GM23248 (cell line): ENCODE results near the gene KNG1. TPM values are rescaled to one million over a fixed set of nuclear protein-coding genes. Genes with fewer than 3 reads are reported as not detected.

Source experiments
- DNase-seq: peaks from one replicate; pipeline ENCODE4 v3.0.0-alpha.2; 2015
- H2AFZ ChIP-seq: fragments of 200-600 bp; sonication (generic); 2 replicates; pipeline ENCODE4 v1.6.1; 2016; ENCODE audit warnings: antibody characterized with exemption
- H3F3A ChIP-seq: fragments of 200-600 bp; sonication (generic); 2 replicates; pipeline ENCODE4 v1.6.1; 2016; ENCODE audit warnings: mild to moderate bottlenecking, antibody characterized with exemption, mixed run types; ENCODE audit not compliant: insufficient read depth
- H3K27ac ChIP-seq: fragments of 200-600 bp; sonication (generic); 2 replicates; pipeline ENCODE4 v1.5.1; 2016; ENCODE audit warnings: mild to moderate bottlenecking
- H3K27me3 ChIP-seq: fragments of 200-600 bp; sonication (generic); replicated peaks from 2 replicates; pipeline ENCODE4 v1.6.1; 2016; ENCODE audit warnings: mild to moderate bottlenecking; ENCODE audit not compliant: insufficient read depth
- H3K36me3 ChIP-seq: fragments of 200-600 bp; sonication (generic); 2 replicates; pipeline ENCODE4 v1.6.1; 2016; ENCODE audit warnings: low read depth, mild to moderate bottlenecking
- H3K4me1 ChIP-seq: fragments of 200-600 bp; sonication (generic); 2 replicates; pipeline ENCODE4 v1.6.1; 2016; ENCODE audit warnings: mild to moderate bottlenecking; ENCODE audit not compliant: insufficient read depth
- H3K4me2 ChIP-seq: fragments of 200-600 bp; sonication (generic); one replicate; pipeline ENCODE4 v1.6.1; 2016; ENCODE audit warnings: mild to moderate bottlenecking; ENCODE audit not compliant: unreplicated experiment
- H3K4me3 ChIP-seq: fragments of 200-600 bp; sonication (generic); 2 replicates; pipeline ENCODE4 v1.5.1; 2016; ENCODE audit warnings: mild to moderate bottlenecking
- H3K79me2 ChIP-seq: fragments of 200-600 bp; sonication (generic); 2 replicates; pipeline ENCODE4 v1.6.1; 2016; ENCODE audit warnings: mild to moderate bottlenecking; ENCODE audit not compliant: insufficient read depth
- H3K9ac ChIP-seq: fragments of 200-600 bp; sonication (generic); 2 replicates; pipeline ENCODE4 v1.6.1; 2016; ENCODE audit warnings: mild to moderate bottlenecking
- H3K9me2 ChIP-seq: fragments of 200-600 bp; sonication (generic); 2 replicates; pipeline ENCODE4 v1.6.1; 2016; ENCODE audit warnings: mixed run types, mild to moderate bottlenecking, moderate library complexity; ENCODE audit not compliant: insufficient read depth
- H3K9me3 ChIP-seq: fragments of 200-600 bp; sonication (generic); one replicate; pipeline ENCODE4 v1.6.1; 2017; ENCODE audit warnings: low read depth
- H4K20me1 ChIP-seq: fragments of 200-600 bp; sonication (generic); 2 replicates; pipeline ENCODE4 v1.6.0; 2016; ENCODE audit not compliant: insufficient read depth
- EZH2 ChIP-seq: fragments of 200-600 bp; sonication (generic); IDR thresholded peaks from 2 replicates; pipeline ENCODE4 v1.6.1; 2018; ENCODE audit warnings: antibody characterized with exemption, mild to moderate bottlenecking; ENCODE audit not compliant: insufficient read depth, poor library complexity, severe bottlenecking
- EZH2phosphoT487 ChIP-seq: fragments of 200-600 bp; sonication (generic); IDR thresholded peaks from 2 replicates; pipeline ENCODE4 v1.6.1; 2018; ENCODE audit warnings: antibody characterized with exemption, moderate library complexity, mild to moderate bottlenecking, low read depth; ENCODE audit not compliant: insufficient read depth
- WGBS, 2 experiments: methylation state at CpG; one replicate each; pipeline ENCODE4 v1.1.6; 2015 to 2017; ENCODE audit warnings: low lambda C conversion rate in 2 of 2, low coverage in 1 of 2; ENCODE audit errors: missing lambda C conversion rate in 2 of 2; 5-methylcytosine and 5-hydroxymethylcytosine counted together
- in situ Hi-C: fragments of 300-500 bp; cut with MboI; formaldehyde crosslinking; loops from 2 replicates; pipeline ENCODE4 v1.15.0; 2020
- polyA plus RNA-seq: library from polyadenylated mRNA; unstranded; fragments of >200 nt; fragmentation: Nextera tagmentation; extraction: Ambion mirVana; gene quantifications from 2 replicates; pipeline ENCODE4 v1.2.1, GENCODE V29; 2016
- total RNA-seq: library from RNA; depleted of rRNA; stranded (reverse); fragments of >200 nt; shearing (Covaris generic); gene quantifications from 2 replicates; pipeline ENCODE4 v1.2.3, GENCODE V29; 2014

KNG1 gene
- total and polyA plus RNA-seq, 2 experiments from 2014 or later = not detected

- Histone ChIP-seq H3K9me3 (no peaks in the 10 kb centered on the region), H3K36me3 (no peaks in the 10 kb centered on the region), H3K4me3 (no peak overlapping the region), H2AFZ (no peak overlapping the region), H3K9me2 (no peaks in the 10 kb centered on the region), H3K4me1 (no peaks in the 10 kb centered on the region), H3K9ac (no peak overlapping the region), H3K4me2 (no peak overlapping the region), H3K27me3 (peaks cover 21% of the 10 kb centered on the region), H3K27ac (no peak overlapping the region), H3F3A (no peaks in the 10 kb centered on the region), H3K79me2 (no peaks in the 10 kb centered on the region), H4K20me1 (no peaks in the 10 kb centered on the region)
- in situ Hi-C loops = no loop called here
- TF ChIP-seq EZH2 (no peak), EZH2phosphoT487 (no peak)
- 62 to 64% methylated on average over 3 of the region's 3 CpGs for WGBS, 2 experiments
- DNase-seq = no peak
These were observed 23.3 kb upstream of the KNG1 start for GRCh38 chr3:186693843-186694242.

GRCh38 chr3:186694288-186695032 is 22.7 kb upstream of the KNG1 start:
- DNase-seq = no peak
- H3K9ac ChIP-seq = no peak overlapping the region
- no peaks in the 10 kb centered on the region for H3K4me1 ChIP-seq
- no peak overlapping the region for H3K27ac ChIP-seq
- H3K79me2 ChIP-seq = no peaks in the 10 kb centered on the region
- H2AFZ ChIP-seq = no peak overlapping the region
- no peaks in the 10 kb centered on the region for H4K20me1 ChIP-seq
- peaks cover 17% of the 10 kb centered on the region for H3K27me3 ChIP-seq
- H3K36me3 ChIP-seq = no peaks in the 10 kb centered on the region
- in situ Hi-C loops = no loop called here
- 42 to 50% methylated on average over 6 of the region's 6 CpGs for WGBS, 2 experiments
- TF ChIP-seq EZH2phosphoT487 = no peak
- no peak for TF ChIP-seq EZH2
- no peaks in the 10 kb centered on the region for H3K9me2 ChIP-seq
- no peaks in the 10 kb centered on the region for H3F3A ChIP-seq
- H3K4me2 ChIP-seq = no peak overlapping the region
- no peaks in the 10 kb centered on the region for H3K9me3 ChIP-seq
- no peak overlapping the region for H3K4me3 ChIP-seq

- no peak overlapping the region for H3K4me3 ChIP-seq
- no peaks in the 10 kb centered on the region for H3K9me2 ChIP-seq
- peaks cover 11% of the 10 kb centered on the region for H3K27me3 ChIP-seq
- WGBS, 2 experiments = 51 to 57% methylated on average over 2 of the region's 2 CpGs
- no peak for DNase-seq
- H3K4me1 ChIP-seq = no peaks in the 10 kb centered on the region
- H3K27ac ChIP-seq = no peak overlapping the region
- no peak for TF ChIP-seq EZH2phosphoT487
- no peak for TF ChIP-seq EZH2
- in situ Hi-C loops = no loop called here
- no peaks in the 10 kb centered on the region for H3K36me3 ChIP-seq
- no peaks in the 10 kb centered on the region for H3K9me3 ChIP-seq
- no peaks in the 10 kb centered on the region for H3F3A ChIP-seq
- H3K79me2 ChIP-seq = no peaks in the 10 kb centered on the region
- no peak overlapping the region for H2AFZ ChIP-seq
- H3K9ac ChIP-seq = no peak overlapping the region
- no peak overlapping the region for H3K4me2 ChIP-seq
- H4K20me1 ChIP-seq = no peaks in the 10 kb centered on the region
These were observed 20.6 kb upstream of the KNG1 start for GRCh38 chr3:186696522-186696921.

GRCh38 chr3:186697510-186697909 is 19.6 kb upstream of the KNG1 start:
- in situ Hi-C loops = no loop called here

More at GRCh38 chr3:186697510-186697909, 19.6 kb upstream of the KNG1 start:
- H3F3A ChIP-seq = no peaks in the 10 kb centered on the region
- H3K27ac ChIP-seq = no peak overlapping the region
- H4K20me1 ChIP-seq = no peaks in the 10 kb centered on the region
- no peak overlapping the region for H3K4me3 ChIP-seq
- H3K4me1 ChIP-seq = no peaks in the 10 kb centered on the region
- H3K36me3 ChIP-seq = no peaks in the 10 kb centered on the region
- no peaks in the 10 kb centered on the region for H3K79me2 ChIP-seq
- H3K9ac ChIP-seq = no peak overlapping the region
- H3K9me3 ChIP-seq = no peaks in the 10 kb centered on the region
- TF ChIP-seq EZH2phosphoT487 = no peak
- no peak for TF ChIP-seq EZH2
- 80 to 88% methylated on average over 4 of the region's 4 CpGs for WGBS, 2 experiments
- H3K4me2 ChIP-seq = no peak overlapping the region
- H2AFZ ChIP-seq = no peak overlapping the region
- H3K9me2 ChIP-seq = no peaks in the 10 kb centered on the region
- H3K27me3 ChIP-seq = peaks cover 10% of the 10 kb centered on the region
- no peak for DNase-seq
